Endothelial cell of umbilical vein (primary cell): ENCODE results near the gene CACNA2D2. TPM values are rescaled to one million over a fixed set of nuclear protein-coding genes. Genes with fewer than 3 reads are reported as not detected.

ENCODE experiments used
- BruUV-seq: library from RNA; stranded (reverse); fragments of 400-500 nt; replicated peaks from 2 replicates; lab custom pipeline; 2021; lab: Mats Ljungman, UMichigan
- CTCF ChIA-PET: fragments of 300-600, 350-600 bp; sonication (Branson Sonifier 250); formaldehyde crosslinking; loops from one replicate; lab custom pipeline; 2021; ENCODE audit warnings: antibody characterized with exemption, inconsistent platforms; lab: Charles Lee
- POLR2A ChIA-PET: fragments of 300-600, 350-600 bp; sonication (Branson Sonifier 250); formaldehyde crosslinking; loops from one replicate; lab custom pipeline; 2021; ENCODE audit warnings: antibody characterized with exemption, inconsistent platforms; lab: Charles Lee
- DNase-seq: peaks from one replicate; pipeline ENCODE4 v3.0.0-alpha.2; 2011; ENCODE audit warnings: low read depth, low spot score
- FAIRE-seq: peaks from 2 replicates; lab custom pipeline; 2011; peaks lifted over from hg19 to GRCh38; lab: Jason Lieb, UNC
- H2AFZ ChIP-seq: 2 replicates; pipeline ENCODE4 v1.6.0; 2012; ENCODE audit warnings: low read depth, low read length, control low read depth, inconsistent platforms
- H3K27ac ChIP-seq: 2 replicates; pipeline ENCODE4 v1.5.1; 2011; ENCODE audit warnings: low read depth, mild to moderate bottlenecking, control low read depth, low read length, moderate library complexity; ENCODE audit not compliant: insufficient read depth
- H3K27me3 ChIP-seq, 2 experiments: 2 replicates each; pipeline versions ENCODE4 v1.6.0 to v1.6.1; 2011; ENCODE audit warnings: low read length in 2 of 2, mixed read lengths in 1 of 2; ENCODE audit not compliant: control insufficient read depth in 2 of 2, insufficient read depth in 2 of 2
- H3K36me3 ChIP-seq, 2 experiments: 2 replicates in 1 of 2; 3 replicates in 1 of 2; pipeline ENCODE4 v1.5.1; 2011; ENCODE audit warnings: low read length in 2 of 2, mild to moderate bottlenecking in 1 of 2, moderate library complexity in 1 of 2; ENCODE audit not compliant: control insufficient read depth in 2 of 2, insufficient read depth in 2 of 2; ENCODE audit errors: extremely low read depth in 1 of 2
- H3K4me1 ChIP-seq: 3 replicates; pipeline ENCODE4 v1.5.1; 2011; ENCODE audit warnings: mild to moderate bottlenecking, low read length; ENCODE audit not compliant: control insufficient read depth, insufficient read depth; ENCODE audit errors: extremely low read depth
- H3K4me2 ChIP-seq: 2 replicates; pipeline ENCODE4 v1.6.1; 2011; ENCODE audit warnings: low read length, control low read depth, mixed read lengths; ENCODE audit not compliant: insufficient read depth
- H3K4me3 ChIP-seq, 3 experiments: fragments of 200-600 bp in 1 of 3; sonication (generic), shearing (Covaris generic) in 1 of 3; replicated peaks in 1 of 3; 2 replicates each; pipeline ENCODE4 v1.5.1; 2011 to 2016; ENCODE audit warnings: control low read depth in 3 of 3, low read length in 3 of 3, mild to moderate bottlenecking in 2 of 3, inconsistent platforms in 1 of 3, low read depth in 1 of 3, moderate library complexity in 1 of 3; ENCODE audit not compliant: insufficient read depth in 1 of 3
- H3K79me2 ChIP-seq: 2 replicates; pipeline ENCODE4 v1.6.0; 2012; ENCODE audit warnings: low read length, inconsistent platforms; ENCODE audit not compliant: control insufficient read depth, insufficient read depth
- H3K9ac ChIP-seq: replicated peaks from 2 replicates; pipeline ENCODE3; 2011; ENCODE audit warnings: low read length, control low read depth; ENCODE audit not compliant: insufficient read depth; ENCODE audit errors: extremely low read depth
- H3K9me1 ChIP-seq: replicated peaks from 3 replicates; pipeline ENCODE4 v1.6.0; 2011; ENCODE audit warnings: mild to moderate bottlenecking, low read length; ENCODE audit not compliant: control insufficient read depth, insufficient read depth; ENCODE audit errors: extremely low read depth
- H3K9me3 ChIP-seq: replicated peaks from 2 replicates; pipeline ENCODE4 v1.5.1; 2012; ENCODE audit warnings: low read length, inconsistent platforms; ENCODE audit not compliant: control insufficient read depth, insufficient read depth
- H4K20me1 ChIP-seq: replicated peaks from 2 replicates; pipeline ENCODE3; 2011; ENCODE audit warnings: mild to moderate bottlenecking, low read length; ENCODE audit not compliant: control insufficient read depth, insufficient read depth; ENCODE audit errors: extremely low read depth
- FOS ChIP-seq: IDR thresholded peaks from 2 replicates; pipeline ENCODE4 v1.6.1; 2011; ENCODE audit warnings: mild to moderate bottlenecking, low read length, moderate library complexity, borderline replicate concordance; ENCODE audit not compliant: insufficient read depth
- MYC ChIP-seq: IDR thresholded peaks from one replicate; pipeline ENCODE4 v1.6.1; 2011; ENCODE audit warnings: mild to moderate bottlenecking, low read depth, low read length
- POLR2A ChIP-seq: IDR thresholded peaks from 2 replicates; pipeline ENCODE4 v1.6.1; 2012; ENCODE audit warnings: low read depth, mild to moderate bottlenecking, control low read depth, low read length
- dilution Hi-C: fragments of 300-500 bp; cut with MboI; formaldehyde crosslinking; loops from one replicate; pipeline ENCODE4 v1.15.0; 2019; ENCODE audit warnings: low sequenced_read_pairs; ENCODE audit not compliant: extremely low pct_ligation_motif_present
- intact Hi-C: fragments of 100-400 bp; cut with micrococcal nuclease; formaldehyde crosslinking; loops from one replicate; pipeline ENCODE4 v1.10.0; 2022
- polyA plus RNA-seq, 4 experiments: library from polyadenylated mRNA; depleted of rRNA in 3 of 4; stranded (reverse) in 3 of 4; unstranded in 1 of 4; fragments of >200 nt; gene quantifications; 2 replicates each; pipeline versions ENCODE4 v1.2.1 to v1.2.3, GENCODE V29; 2011 to 2012; ENCODE audit warnings: missing spikeins in 1 of 4
- total RNA-seq: library from RNA; stranded (reverse); gene quantifications from 2 replicates; pipeline ENCODE4 v1.2.3, GENCODE V29; 2021
- TF ChIP-seq, protein P1 (sequence below), 2 donors: IDR thresholded peaks; 1 replicate in 1 of 2; 2 replicates in 1 of 2; pipeline ENCODE4 v1.5.1; 2011; ENCODE audit warnings: low read length in 2 of 2, mild to moderate bottlenecking in 2 of 2, moderate library complexity in 2 of 2, control low read depth in 1 of 2, inconsistent platforms in 1 of 2, low read depth in 1 of 2; ENCODE audit not compliant: insufficient read depth in 1 of 2; ENCODE audit errors: extremely low read depth in 1 of 2
- TF ChIP-seq, protein P2 (sequence below): IDR thresholded peaks from 2 replicates; pipeline ENCODE4 v1.6.1; 2011; ENCODE audit not compliant: insufficient read depth, insufficient read length

Gene CACNA2D2
- total and polyA plus RNA-seq, 2 donors (not counting 3 experiments of a cell fraction or from before 2014, with no cell fraction given) = 0.15 TPM; not detected in 1

DNA sequence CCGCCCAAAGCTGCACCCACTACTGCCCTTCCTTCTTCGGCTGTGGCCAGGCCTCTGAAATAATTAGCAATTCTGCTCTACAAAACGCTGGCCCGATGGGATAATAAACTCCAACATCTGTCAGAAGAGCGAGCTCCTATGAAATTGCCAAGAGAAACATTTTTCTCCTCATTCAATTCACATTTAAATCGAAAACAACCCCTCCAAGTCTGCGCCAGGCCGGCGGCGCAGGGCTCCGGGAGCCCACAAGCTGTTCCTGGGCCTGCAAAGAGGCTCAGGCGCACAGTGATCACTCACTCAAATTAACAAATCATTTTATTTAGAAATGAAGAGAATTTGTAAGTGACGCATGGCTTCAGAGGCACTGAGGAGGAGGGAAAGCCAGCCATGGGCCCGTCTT is 88.8 kb downstream of the CACNA2D2 start:
- no peak for DNase-seq
- no peak overlapping the region for H3K4me3 ChIP-seq
- H3K79me2 ChIP-seq = no peaks in the 10 kb centered on the region
- H3K36me3 ChIP-seq = no peaks in the 10 kb centered on the region
- H3K9me1 ChIP-seq = no peaks in the 10 kb centered on the region
- ChIA-PET POLR2A (no interaction called here), CTCF (interaction anchor here (1.4 kb wide), 1 partner anchor 23 kb away, joined by 3 read pairs; no protein-coding TSS in a partner anchor)
- dilution Hi-C loops (no loop called here), intact Hi-C loops (no loop called here)
- TF ChIP-seq FOS (no peak), POLR2A (no peak), MYC (no peak)
- TF ChIP-seq, protein P1, sequence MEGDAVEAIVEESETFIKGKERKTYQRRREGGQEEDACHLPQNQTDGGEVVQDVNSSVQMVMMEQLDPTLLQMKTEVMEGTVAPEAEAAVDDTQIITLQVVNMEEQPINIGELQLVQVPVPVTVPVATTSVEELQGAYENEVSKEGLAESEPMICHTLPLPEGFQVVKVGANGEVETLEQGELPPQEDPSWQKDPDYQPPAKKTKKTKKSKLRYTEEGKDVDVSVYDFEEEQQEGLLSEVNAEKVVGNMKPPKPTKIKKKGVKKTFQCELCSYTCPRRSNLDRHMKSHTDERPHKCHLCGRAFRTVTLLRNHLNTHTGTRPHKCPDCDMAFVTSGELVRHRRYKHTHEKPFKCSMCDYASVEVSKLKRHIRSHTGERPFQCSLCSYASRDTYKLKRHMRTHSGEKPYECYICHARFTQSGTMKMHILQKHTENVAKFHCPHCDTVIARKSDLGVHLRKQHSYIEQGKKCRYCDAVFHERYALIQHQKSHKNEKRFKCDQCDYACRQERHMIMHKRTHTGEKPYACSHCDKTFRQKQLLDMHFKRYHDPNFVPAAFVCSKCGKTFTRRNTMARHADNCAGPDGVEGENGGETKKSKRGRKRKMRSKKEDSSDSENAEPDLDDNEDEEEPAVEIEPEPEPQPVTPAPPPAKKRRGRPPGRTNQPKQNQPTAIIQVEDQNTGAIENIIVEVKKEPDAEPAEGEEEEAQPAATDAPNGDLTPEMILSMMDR (IDR thresholded peaks at IDR 0.05; ENCODE audit: extremely low read depth in 1 of 2, insufficient read depth in 1 of 2, low read depth in 1 of 2, low read length in 2 of 2) = no peak
- TF ChIP-seq, protein P2, sequence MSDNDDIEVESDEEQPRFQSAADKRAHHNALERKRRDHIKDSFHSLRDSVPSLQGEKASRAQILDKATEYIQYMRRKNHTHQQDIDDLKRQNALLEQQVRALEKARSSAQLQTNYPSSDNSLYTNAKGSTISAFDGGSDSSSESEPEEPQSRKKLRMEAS = no peak
- H4K20me1 ChIP-seq = no peaks in the 10 kb centered on the region
- H3K4me2 ChIP-seq = no peak overlapping the region
- no TSS peak for BruUV-seq
- H3K9ac ChIP-seq = no peak overlapping the region
- H3K27ac ChIP-seq = no peak overlapping the region
- H3K9me3 ChIP-seq = no peaks in the 10 kb centered on the region
- peaks cover 0 to 2% of the 10 kb centered on the region in 2 experiments for H3K27me3 ChIP-seq
- H2AFZ ChIP-seq = no peak overlapping the region
- no peaks in the 10 kb centered on the region for H3K4me1 ChIP-seq
- no peak for FAIRE-seq

DNA sequence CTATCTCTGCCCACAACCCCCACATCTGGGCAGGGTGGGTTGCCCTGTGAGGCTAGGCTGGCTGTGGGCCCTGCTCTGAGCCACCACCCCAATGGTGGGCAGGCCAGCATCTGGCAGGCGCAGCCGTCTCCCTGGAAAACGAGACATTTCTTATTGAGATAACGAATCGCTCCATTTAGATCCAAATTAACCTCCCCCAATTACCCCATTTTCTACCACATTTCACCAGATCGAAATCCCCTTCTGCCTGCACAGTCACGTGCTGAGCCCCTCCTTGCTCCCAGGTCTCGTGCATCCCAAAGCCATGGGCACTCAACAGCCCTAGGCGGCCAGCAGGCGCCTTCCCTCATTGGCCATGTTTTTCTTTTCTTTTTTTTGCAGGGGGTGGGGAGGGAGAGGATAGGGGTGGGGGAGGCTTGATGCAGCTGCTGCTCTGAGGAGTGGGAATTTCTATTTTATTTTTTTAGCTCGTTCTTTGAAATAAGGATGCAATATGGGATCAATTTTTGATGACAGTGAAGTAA is 91.1 kb downstream of the CACNA2D2 start:
- peaks cover 0 to 2% of the 10 kb centered on the region in 2 experiments for H3K27me3 ChIP-seq
- H3K9ac ChIP-seq = no peak overlapping the region
- BruUV-seq = no TSS peak
- dilution Hi-C loops (no loop called here), intact Hi-C loops (no loop called here)
- no peaks in the 10 kb centered on the region for H4K20me1 ChIP-seq
- H3K9me3 ChIP-seq = no peaks in the 10 kb centered on the region
- H3K4me1 ChIP-seq = no peaks in the 10 kb centered on the region
- H3K9me1 ChIP-seq = no peaks in the 10 kb centered on the region
- FAIRE-seq = no peak
- ChIA-PET CTCF (interaction anchor here (1.4 to 1.5 kb wide), 2 partner anchors 10 to 138 kb away, joined by 3 to 4 read pairs; no protein-coding TSS in a partner anchor), POLR2A (interaction anchor here (0.9 kb wide), 1 partner anchor 14 kb away, joined by 3 read pairs; no protein-coding TSS in a partner anchor)
- no peaks in the 10 kb centered on the region for H3K79me2 ChIP-seq
- H3K4me3 ChIP-seq = no peak overlapping the region
- DNase-seq = no peak
- TF ChIP-seq MYC = no peak
- no peak overlapping the region for H2AFZ ChIP-seq
- no peak overlapping the region for H3K4me2 ChIP-seq
- no peaks in the 10 kb centered on the region for H3K36me3 ChIP-seq
- no peak overlapping the region for H3K27ac ChIP-seq
